Gastrocnemius medialis (tissue), 4 donors: ENCODE results near the gene LNX1. TPM values are rescaled to one million over a fixed set of nuclear protein-coding genes. Genes with fewer than 3 reads are reported as not detected.

ENCODE experiments used
- ATAC-seq, 2 donors: fragments of 150-250 bp; one replicate each; pipeline ENCODE4 v1.9.1; 2016
- DNase-seq, 2 donors: peaks; one replicate each; pipeline ENCODE4 v3.0.0-alpha.2; 2019
- H3K27ac ChIP-seq, 4 donors: fragments of 200-600 bp; sonication (generic); 1 replicate in 1 of 4; 2 replicates in 3 of 4; pipeline ENCODE4 v1.5.1; 2016 to 2018; ENCODE audit warnings: mild to moderate bottlenecking in 2 of 4, moderate library complexity in 1 of 4
- H3K27me3 ChIP-seq, 3 donors: fragments of 200-600 bp; sonication (generic) in 2 of 3; 1 replicate in 1 of 3; 2 replicates in 2 of 3; pipeline versions ENCODE4 v1.5.1 to v1.6.0; 2016 to 2019; ENCODE audit warnings: mild to moderate bottlenecking in 1 of 3, moderate library complexity in 1 of 3
- H3K36me3 ChIP-seq, 2 donors: fragments of 200-600 bp; sonication (generic) in 1 of 2; one replicate each; pipeline ENCODE4 v1.5.1; 2017 to 2018
- H3K4me1 ChIP-seq, 2 donors: fragments of 200-600 bp; sonication (generic) in 1 of 2; one replicate each; pipeline ENCODE4 v1.5.1; 2016 to 2017; ENCODE audit warnings: mild to moderate bottlenecking in 2 of 2
- H3K4me3 ChIP-seq, 4 donors: fragments of 200-600 bp; sonication (generic) in 3 of 4; 1 replicate in 1 of 4; 2 replicates in 3 of 4; pipeline ENCODE4 v1.5.1; 2016 to 2019; ENCODE audit warnings: mild to moderate bottlenecking in 2 of 4
- H3K9me3 ChIP-seq, 3 donors: fragments of 200-600 bp; sonication (generic) in 2 of 3; 1 replicate in 1 of 3; 2 replicates in 2 of 3; pipeline ENCODE4 v1.5.1; 2016 to 2019
- CTCF ChIP-seq, 5 experiments: fragments of 450-650 bp in 3 of 5; fragments of 200-600 bp in 2 of 5; sonication (generic) in 2 of 5; IDR thresholded peaks in 4 of 5; conservative IDR thresholded peaks in 1 of 5; 1 replicate in 4 of 5; 2 replicates in 1 of 5; pipeline ENCODE4 v1.5.1; 2016 to 2019; ENCODE audit warnings: antibody characterized with exemption in 5 of 5, mild to moderate bottlenecking in 3 of 5, moderate library complexity in 3 of 5
- POLR2A ChIP-seq, 2 donors: fragments of 450-650 bp; IDR thresholded peaks; one replicate each; pipeline ENCODE4 v1.6.1; 2017; ENCODE audit warnings: antibody characterized with exemption in 2 of 2, mild to moderate bottlenecking in 2 of 2, moderate library complexity in 2 of 2
- in situ Hi-C, 4 donors: fragments of 200-750 bp; cut with MboI; loops; one replicate each; pipeline versions ENCODE4 v1.15.0 to v1.8.0; 2017; ENCODE audit warnings: low sequenced_read_pairs in 4 of 4
- intact Hi-C: fragments of 100-400 bp; cut with DNase I; formaldehyde crosslinking; loops from one replicate; pipeline ENCODE4 v1.15.1; 2023; ENCODE audit warnings: low total_unique reads
- total RNA-seq, 4 donors: library from RNA; depleted of rRNA; stranded (reverse); fragments of >200 nt; gene quantifications; one replicate each; pipeline versions ENCODE4 v1.1.0 to v1.2.3, GENCODE V29; 2016

Gene LNX1
- total RNA-seq, 4 donors from 2014 or later, result 7.0 to 12.3 (median 11.0) TPM

- Histone ChIP-seq H3K4me3 (peak overlapping the region in 2 of 4 donors; percentile 4 to 8), H3K4me1 (peaks cover 0 to 9% of the 10 kb centered on the region in 2 donors), H3K27ac (peak overlapping the region in 2 of 4 donors; percentile 8 to 35), H3K36me3 (no peaks in the 10 kb centered on the region), H3K27me3 (no peaks in the 10 kb centered on the region), H3K9me3 (no peaks in the 10 kb centered on the region)
- DNase-seq (peak in 1 of 2 donors; percentile 30), ATAC-seq (peak in 1 of 2 donors; percentile 49)
- in situ Hi-C loops (no loop called here), intact Hi-C loops (no loop called here)
- no peak for TF ChIP-seq CTCF (IDR thresholded peaks at IDR 0.05 in 4 of 5, conservative IDR thresholded peaks at IDR 0.05 in 1 of 5)
- TF ChIP-seq POLR2A (IDR thresholded peaks at IDR 0.05), result no peak
Observed at GRCh38 chr4:53592686-53593501, 1.6 kb upstream of the LNX1 start.

DNA sequence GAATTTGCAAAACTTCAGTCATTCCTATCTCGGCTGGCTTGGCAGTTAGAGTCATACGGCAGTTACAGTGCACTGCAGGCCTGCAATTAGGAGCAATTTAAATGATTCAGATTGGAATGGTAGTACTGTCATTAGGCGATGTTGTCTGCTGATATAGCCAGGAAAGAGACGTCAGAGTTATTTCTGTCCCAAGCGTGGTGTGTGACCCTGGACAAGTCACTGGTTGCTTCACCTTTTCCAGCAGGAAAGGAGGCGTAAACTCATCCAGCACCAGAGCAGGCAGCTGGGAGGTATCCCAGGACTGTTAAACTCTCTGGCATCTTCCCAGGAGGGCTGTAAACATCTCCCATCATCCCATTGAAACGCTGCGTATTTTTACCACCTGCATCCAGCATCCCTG lies 836 bp upstream of the LNX1 start:
- no peaks in the 10 kb centered on the region for H3K27me3 ChIP-seq
- no peak overlapping the region for H3K4me3 ChIP-seq
- H3K9me3 ChIP-seq, result no peaks in the 10 kb centered on the region
- TF ChIP-seq CTCF (IDR thresholded peaks at IDR 0.05 in 4 of 5, conservative IDR thresholded peaks at IDR 0.05 in 1 of 5), result no peak
- no peak for TF ChIP-seq POLR2A (IDR thresholded peaks at IDR 0.05)
- H3K36me3 ChIP-seq, result no peaks in the 10 kb centered on the region
- no peak overlapping the region for H3K27ac ChIP-seq
- in situ Hi-C loops, result no loop called here
- intact Hi-C loops, result no loop called here
- no peak for ATAC-seq
- H3K4me1 ChIP-seq, result peaks cover 0 to 9% of the 10 kb centered on the region in 2 donors
- no peak for DNase-seq

GRCh38 chr4:53590187-53590586 lies 1.1 kb downstream of the LNX1 start:
- Histone ChIP-seq H3K4me1 (peaks cover 4 to 9% of the 10 kb centered on the region in 2 donors), H3K36me3 (no peaks in the 10 kb centered on the region), H3K27me3 (no peaks in the 10 kb centered on the region), H3K27ac (no peak overlapping the region), H3K4me3 (no peak overlapping the region), H3K9me3 (no peaks in the 10 kb centered on the region)
- ATAC-seq, result no peak
- intact Hi-C loops (no loop called here), in situ Hi-C loops (no loop called here)
- DNase-seq, result no peak
- TF ChIP-seq CTCF (IDR thresholded peaks at IDR 0.05 in 4 of 5, conservative IDR thresholded peaks at IDR 0.05 in 1 of 5) (no peak), POLR2A (IDR thresholded peaks at IDR 0.05) (no peak)

GRCh38 chr4:53589511-53589910 lies 1.8 kb downstream of the LNX1 start:
- H3K27me3 ChIP-seq, result no peaks in the 10 kb centered on the region
- no peaks in the 10 kb centered on the region for H3K9me3 ChIP-seq
- H3K4me3 ChIP-seq, result no peak overlapping the region
- peaks cover 4 to 9% of the 10 kb centered on the region in 2 donors for H3K4me1 ChIP-seq
- H3K36me3 ChIP-seq, result no peaks in the 10 kb centered on the region
- DNase-seq (no peak), ATAC-seq (no peak)
- TF ChIP-seq POLR2A (IDR thresholded peaks at IDR 0.05) (no peak), CTCF (IDR thresholded peaks at IDR 0.05 in 4 of 5, conservative IDR thresholded peaks at IDR 0.05 in 1 of 5) (no peak)
- H3K27ac ChIP-seq, result no peak overlapping the region
- in situ Hi-C loops (no loop called here), intact Hi-C loops (no loop called here)
